Neuronal stem cell (in vitro differentiated cells): ENCODE data around the gene CD4.

Experiments used
- DNase-seq: peaks from one replicate; pipeline ENCODE4 v3.0.0-alpha.2; 2013; ENCODE audit warnings: low spot score
- H2AFZ ChIP-seq: one replicate; pipeline ENCODE4 v1.6.1; 2013; ENCODE audit warnings: mild to moderate bottlenecking, low read length, inconsistent platforms
- H2AK5ac ChIP-seq: 2 replicates; pipeline ENCODE4 v1.6.1; 2013; ENCODE audit warnings: low read depth, mild to moderate bottlenecking, inconsistent platforms, low read length, moderate library complexity, mixed read lengths
- H2BK120ac ChIP-seq: 2 replicates; pipeline ENCODE4 v1.6.1; 2013; ENCODE audit warnings: low read depth, mild to moderate bottlenecking, inconsistent platforms, low read length, moderate library complexity, mixed read lengths
- H2BK12ac ChIP-seq: one replicate; pipeline ENCODE4 v1.6.1; 2013; ENCODE audit warnings: low read length, inconsistent platforms
- H2BK15ac ChIP-seq: 2 replicates; pipeline ENCODE4 v1.6.1; 2013; ENCODE audit warnings: mild to moderate bottlenecking, low read length, inconsistent platforms, mixed read lengths
- H2BK5ac ChIP-seq: one replicate; pipeline ENCODE4 v1.6.1; 2013; ENCODE audit warnings: inconsistent platforms, mild to moderate bottlenecking, low read length, moderate library complexity
- H3K14ac ChIP-seq: one replicate; pipeline ENCODE4 v1.6.1; 2013; ENCODE audit warnings: low read length, inconsistent platforms
- H3K18ac ChIP-seq: 2 replicates; pipeline ENCODE4 v1.6.1; 2013; ENCODE audit warnings: low read length, inconsistent platforms
- H3K23ac ChIP-seq: 2 replicates; pipeline ENCODE4 v1.6.1; 2013; ENCODE audit warnings: low read depth, mild to moderate bottlenecking, mixed read lengths, low read length, inconsistent platforms; ENCODE audit not compliant: poor library complexity
- H3K27ac ChIP-seq: replicated peaks from 3 replicates; pipeline ENCODE4 v1.5.1; 2013; ENCODE audit warnings: low read length, inconsistent platforms
- H3K27me3 ChIP-seq, 3 experiments: 2 replicates each; pipeline ENCODE4 v1.6.1; 2013; ENCODE audit warnings: low read length in 3 of 3, mild to moderate bottlenecking in 2 of 3, inconsistent platforms in 1 of 3, low read depth in 1 of 3, mixed read lengths in 1 of 3, moderate library complexity in 1 of 3; ENCODE audit not compliant: control insufficient read depth in 3 of 3, insufficient read depth in 3 of 3
- H3K36me3 ChIP-seq, 2 donors: replicated peaks in 1 of 2; 2 replicates each; pipeline ENCODE4 v1.6.1; 2013; ENCODE audit warnings: low read length in 2 of 2; ENCODE audit not compliant: control insufficient read depth in 2 of 2, insufficient read depth in 2 of 2
- H3K4ac ChIP-seq: 2 replicates; pipeline ENCODE4 v1.6.1; 2013; ENCODE audit warnings: inconsistent platforms, mild to moderate bottlenecking, low read length, moderate library complexity
- H3K4me1 ChIP-seq, 2 donors: 1 replicate in 1 of 2; 2 replicates in 1 of 2; pipeline ENCODE4 v1.6.1; 2013; ENCODE audit warnings: low read length in 2 of 2, low read depth in 1 of 2; ENCODE audit not compliant: control insufficient read depth in 2 of 2, insufficient read depth in 1 of 2
- H3K4me2 ChIP-seq: one replicate; pipeline ENCODE4 v1.6.1; 2013; ENCODE audit warnings: mild to moderate bottlenecking, low read length, inconsistent platforms; ENCODE audit not compliant: insufficient read depth, poor library complexity, severe bottlenecking
- H3K4me3 ChIP-seq, 2 donors: 2 replicates each; pipeline ENCODE4 v1.5.1; 2013; ENCODE audit warnings: low read length in 2 of 2, mild to moderate bottlenecking in 2 of 2, inconsistent platforms in 1 of 2, moderate library complexity in 1 of 2
- H3K79me1 ChIP-seq: one replicate; pipeline ENCODE4 v1.6.1; 2013; ENCODE audit warnings: low read depth, mild to moderate bottlenecking, inconsistent platforms, low read length, moderate library complexity
- H3K9ac ChIP-seq: one replicate; pipeline ENCODE4 v1.6.1; 2013; ENCODE audit warnings: mild to moderate bottlenecking, low read depth, low read length, inconsistent platforms; ENCODE audit not compliant: poor library complexity
- H3K9me3 ChIP-seq, 2 donors: replicated peaks in 1 of 2; 2 replicates each; pipeline versions ENCODE3 to v1.6.1; 2013; ENCODE audit warnings: low read length in 2 of 2, mild to moderate bottlenecking in 2 of 2, inconsistent platforms in 1 of 2, low read depth in 1 of 2, mixed read lengths in 1 of 2, moderate library complexity in 1 of 2; ENCODE audit not compliant: control insufficient read depth in 2 of 2, insufficient read depth in 1 of 2
- H4K8ac ChIP-seq: one replicate; pipeline ENCODE4 v1.6.1; 2013; ENCODE audit warnings: low read depth, mild to moderate bottlenecking, inconsistent platforms, low read length, moderate library complexity
- H4K91ac ChIP-seq: one replicate; pipeline ENCODE4 v1.6.1; 2013; ENCODE audit warnings: low read length, low read depth, mild to moderate bottlenecking, inconsistent platforms; ENCODE audit not compliant: poor library complexity
- WGBS, 2 donors: extraction: QIAGEN DNeasy Blood & Tissue Kit; methylation state at CpG; one replicate each; pipeline ENCODE4 v1.1.7; 2013; ENCODE audit warnings: missing lambda C conversion rate in 2 of 2, mixed read lengths in 1 of 2; ENCODE audit not compliant: insufficient read length in 2 of 2, insufficient replicate concordance in 1 of 2; ENCODE audit errors: extremely low coverage in 2 of 2; 5-methylcytosine and 5-hydroxymethylcytosine counted together

The CD4 gene

DNA sequence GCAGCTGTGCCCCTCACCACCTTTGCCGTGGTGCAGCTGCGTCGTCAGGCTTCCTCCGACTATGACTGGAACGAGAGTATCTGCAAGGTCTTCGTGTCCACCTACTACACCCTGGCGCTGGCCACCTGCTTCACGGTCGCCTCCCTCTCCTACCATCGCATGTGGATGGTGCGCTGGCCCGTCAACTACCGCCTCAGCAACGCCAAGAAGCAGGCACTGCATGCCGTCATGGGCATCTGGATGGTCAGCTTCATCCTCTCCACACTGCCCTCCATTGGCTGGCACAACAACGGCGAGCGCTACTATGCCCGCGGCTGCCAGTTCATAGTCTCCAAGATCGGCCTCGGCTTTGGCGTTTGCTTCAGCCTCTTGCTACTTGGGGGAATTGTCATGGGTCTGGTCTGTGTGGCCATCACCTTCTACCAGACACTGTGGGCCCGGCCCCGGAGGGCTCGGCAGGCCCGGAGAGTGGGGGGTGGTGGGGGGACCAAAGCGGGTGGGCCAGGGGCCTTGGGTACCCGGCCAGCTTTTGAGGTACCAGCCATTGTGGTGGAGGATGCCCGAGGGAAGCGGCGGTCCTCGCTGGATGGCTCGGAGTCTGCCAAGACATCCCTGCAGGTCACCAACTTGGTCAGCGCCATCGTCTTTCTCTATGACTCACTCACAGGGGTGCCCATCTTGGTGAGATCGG, 34.9 kb downstream of the CD4 start:
- peak overlapping the region; percentile 43 for H2AK5ac ChIP-seq
- no peak overlapping the region for H3K4me3 ChIP-seq
- no peak overlapping the region for H2BK120ac ChIP-seq
- H4K8ac ChIP-seq = no peak overlapping the region
- no peak overlapping the region for H3K14ac ChIP-seq
- peaks cover 16% of the 10 kb centered on the region for H3K79me1 ChIP-seq
- H3K4ac ChIP-seq = no peak overlapping the region
- no peak overlapping the region for H3K9ac ChIP-seq
- H3K18ac ChIP-seq = peak overlapping the region; percentile 21
- no peak overlapping the region for H3K27ac ChIP-seq
- peak overlapping the region; percentile 82 for H3K23ac ChIP-seq
- H4K91ac ChIP-seq = no peak overlapping the region
- H2BK12ac ChIP-seq = no peak overlapping the region
- H3K9me3 ChIP-seq = peaks cover 0 to 3% of the 10 kb centered on the region in 2 donors
- WGBS, 2 donors = no CpG with 5 or more reads among the region's 37 CpGs
- H2BK15ac ChIP-seq = peak overlapping the region; percentile 41
- H3K4me2 ChIP-seq = no peak overlapping the region
- DNase-seq = no peak
- H2AFZ ChIP-seq = no peak overlapping the region
- peaks cover 33 to 47% of the 10 kb centered on the region in 2 donors for H3K4me1 ChIP-seq
- no peaks in the 10 kb centered on the region for H3K27me3 ChIP-seq
- H3K36me3 ChIP-seq = peaks cover 0 to 5% of the 10 kb centered on the region in 2 donors
- H2BK5ac ChIP-seq = peak overlapping the region; percentile 33

- H3K14ac ChIP-seq = peak overlapping the region; percentile 94
- H3K4me3 ChIP-seq = no peak overlapping the region
- H4K91ac ChIP-seq = no peak overlapping the region
- no peak overlapping the region for H4K8ac ChIP-seq
- H3K4ac ChIP-seq = no peak overlapping the region
- H3K4me1 ChIP-seq = peaks cover 31 to 43% of the 10 kb centered on the region in 2 donors
- no peaks in the 10 kb centered on the region for H3K27me3 ChIP-seq
- DNase-seq = no peak
- H3K9ac ChIP-seq = no peak overlapping the region
- H3K79me1 ChIP-seq = peaks cover 20% of the 10 kb centered on the region
- peak overlapping the region; percentile 66 for H3K23ac ChIP-seq
- peak overlapping the region; percentile 79 for H2BK120ac ChIP-seq
- peak overlapping the region; percentile 88 for H3K18ac ChIP-seq
- no peak overlapping the region for H2BK15ac ChIP-seq
- no peak overlapping the region for H3K4me2 ChIP-seq
- H2BK12ac ChIP-seq = peak overlapping the region; percentile 59
- peaks cover 0 to 3% of the 10 kb centered on the region in 2 donors for H3K9me3 ChIP-seq
- H2AK5ac ChIP-seq = peak overlapping the region; percentile 96
- H2AFZ ChIP-seq = no peak overlapping the region
- WGBS, 2 donors = no CpG with 5 or more reads among the region's 12 CpGs
- peaks cover 3 to 6% of the 10 kb centered on the region in 2 donors for H3K36me3 ChIP-seq
- H2BK5ac ChIP-seq = no peak overlapping the region
- no peak overlapping the region for H3K27ac ChIP-seq
Observed at GRCh38 chr12:6824901-6825381, 35.6 kb downstream of the CD4 start.

DNA sequence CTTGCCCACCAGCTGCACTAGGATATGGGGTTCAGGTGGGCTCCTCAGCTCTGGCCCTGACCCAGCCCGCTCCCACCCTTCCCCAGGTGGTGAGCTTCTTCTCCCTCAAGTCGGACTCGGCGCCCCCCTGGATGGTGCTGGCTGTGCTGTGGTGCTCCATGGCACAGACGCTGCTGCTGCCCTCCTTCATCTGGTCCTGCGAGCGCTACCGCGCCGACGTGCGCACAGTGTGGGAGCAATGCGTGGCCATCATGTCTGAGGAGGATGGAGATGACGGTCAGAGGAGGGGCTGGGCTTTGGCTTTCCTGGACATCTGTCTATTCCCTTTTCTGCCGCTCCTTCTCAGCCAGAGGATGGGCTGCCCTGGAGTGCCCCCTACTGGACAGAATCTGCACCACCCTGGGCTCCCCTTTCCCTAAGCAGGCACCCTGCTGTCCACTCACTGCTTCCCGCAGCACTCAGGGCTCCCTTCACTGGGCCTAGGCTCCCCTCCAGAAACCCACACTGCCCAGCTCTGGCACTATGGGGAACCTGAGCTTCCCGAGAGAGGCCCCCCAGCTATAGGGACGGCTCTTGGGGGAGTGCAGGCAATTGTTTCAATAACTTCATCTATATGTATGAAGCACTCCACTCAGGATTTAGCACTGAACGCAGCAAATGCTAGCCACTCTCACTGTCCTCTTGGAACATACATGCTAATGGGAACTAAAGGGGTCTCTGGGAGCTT, 36.2 kb downstream of the CD4 start:
- WGBS, 2 donors = no CpG with 5 or more reads among the region's 19 CpGs
- Histone ChIP-seq H2BK5ac (peak overlapping the region; percentile 75), H3K36me3 (peaks cover 10 to 11% of the 10 kb centered on the region in 2 donors), H3K4ac (no peak overlapping the region), H3K9me3 (peaks cover 0 to 3% of the 10 kb centered on the region in 2 donors), H3K14ac (peak overlapping the region; percentile 94), H3K4me3 (no peak overlapping the region), H2AFZ (no peak overlapping the region), H4K8ac (peak overlapping the region; percentile 97), H3K18ac (peak overlapping the region; percentile 88), H3K4me2 (peak overlapping the region; percentile 65), H3K79me1 (peaks cover 25% of the 10 kb centered on the region), H3K27me3 (no peaks in the 10 kb centered on the region), H2BK15ac (peak overlapping the region; percentile 82), H3K4me1 (peaks cover 27 to 40% of the 10 kb centered on the region in 2 donors), H3K9ac (no peak overlapping the region), H4K91ac (peak overlapping the region; percentile 57), H2AK5ac (peak overlapping the region; percentile 96), H3K27ac (no peak overlapping the region), H2BK12ac (peak overlapping the region; percentile 59), H2BK120ac (peak overlapping the region; percentile 79), H3K23ac (peak overlapping the region; percentile 66)
- DNase-seq = peak; percentile 87
